ENCODE measurements around the gene XRN2.

GRCh38 chr20:21279706-21280521, 23.2 kb upstream of the XRN2 start:
- TF ChIP-seq CTCF (conservative IDR thresholded peaks at IDR 0.05; ENCODE audit: low read depth, low read length) (no peak), EZH2phosphoT487 (IDR thresholded peaks at IDR 0.05; ENCODE audit: borderline replicate concordance, low read length) (no peak), EZH2 (IDR thresholded peaks at IDR 0.05; ENCODE audit: low read length, unreplicated experiment) (no peak)

All from PC-3 (cell line).